Keratinocyte (primary cell): ENCODE measurements around the gene INTS6L.

Experiments used
- EZH2 ChIP-seq: IDR thresholded peaks from one replicate; pipeline ENCODE4 v1.6.1; 2012; ENCODE audit warnings: inconsistent platforms, mild to moderate bottlenecking, low read length, moderate library complexity
- TF ChIP-seq, protein P1 (sequence below), 3 experiments: IDR thresholded peaks in 1 of 3; conservative IDR thresholded peaks in 1 of 3; optimal IDR thresholded peaks in 1 of 3; 2 replicates in 2 of 3; 3 replicates in 1 of 3; pipeline versions ENCODE3 to v1.5.1; 2011; ENCODE audit warnings: low read length in 3 of 3, mild to moderate bottlenecking in 3 of 3, moderate library complexity in 2 of 3, control low read depth in 1 of 3, inconsistent platforms in 1 of 3; ENCODE audit not compliant: insufficient read depth in 2 of 3; ENCODE audit errors: extremely low read depth in 1 of 3

DNA sequence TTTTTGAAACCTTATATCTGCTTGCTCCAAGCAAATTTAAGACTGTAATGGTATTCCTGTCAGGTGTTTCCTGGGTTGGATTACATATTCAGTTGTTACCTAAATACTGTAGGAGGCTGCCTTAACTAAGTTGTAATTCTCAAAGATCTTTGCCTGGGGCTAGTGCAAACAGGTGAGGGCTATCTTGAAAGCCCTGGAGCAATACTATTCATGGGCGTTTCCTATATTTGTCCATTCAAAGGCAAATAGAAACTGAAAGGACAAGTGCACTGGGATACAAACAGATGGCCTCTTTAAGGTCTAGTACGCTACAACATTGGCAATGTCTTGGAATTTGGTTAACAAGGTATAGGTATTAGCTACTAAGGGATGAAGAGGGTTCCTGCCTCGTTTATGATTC lies 108.9 kb downstream of the INTS6L start:
- TF ChIP-seq EZH2: no peak
- TF ChIP-seq, protein P1, sequence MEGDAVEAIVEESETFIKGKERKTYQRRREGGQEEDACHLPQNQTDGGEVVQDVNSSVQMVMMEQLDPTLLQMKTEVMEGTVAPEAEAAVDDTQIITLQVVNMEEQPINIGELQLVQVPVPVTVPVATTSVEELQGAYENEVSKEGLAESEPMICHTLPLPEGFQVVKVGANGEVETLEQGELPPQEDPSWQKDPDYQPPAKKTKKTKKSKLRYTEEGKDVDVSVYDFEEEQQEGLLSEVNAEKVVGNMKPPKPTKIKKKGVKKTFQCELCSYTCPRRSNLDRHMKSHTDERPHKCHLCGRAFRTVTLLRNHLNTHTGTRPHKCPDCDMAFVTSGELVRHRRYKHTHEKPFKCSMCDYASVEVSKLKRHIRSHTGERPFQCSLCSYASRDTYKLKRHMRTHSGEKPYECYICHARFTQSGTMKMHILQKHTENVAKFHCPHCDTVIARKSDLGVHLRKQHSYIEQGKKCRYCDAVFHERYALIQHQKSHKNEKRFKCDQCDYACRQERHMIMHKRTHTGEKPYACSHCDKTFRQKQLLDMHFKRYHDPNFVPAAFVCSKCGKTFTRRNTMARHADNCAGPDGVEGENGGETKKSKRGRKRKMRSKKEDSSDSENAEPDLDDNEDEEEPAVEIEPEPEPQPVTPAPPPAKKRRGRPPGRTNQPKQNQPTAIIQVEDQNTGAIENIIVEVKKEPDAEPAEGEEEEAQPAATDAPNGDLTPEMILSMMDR (optimal IDR thresholded peaks at IDR 0.05 in 1 of 3, IDR thresholded peaks at IDR 0.05 in 1 of 3, conservative IDR thresholded peaks at IDR 0.05 in 1 of 3; ENCODE audit: extremely low read depth in 1 of 3, insufficient read depth in 2 of 3, low read length in 3 of 3): no peak
